OCI-LY7 (cell line): Measurements from ENCODE around the gene FBXO11. TPM values are rescaled to one million over a fixed set of nuclear protein-coding genes. Genes with fewer than 3 reads are reported as not detected.

Experiments used
- BruUV-seq: library from RNA; stranded (reverse); fragments of 400-500 nt; replicated peaks from 2 replicates; lab custom pipeline; 2021; lab: Mats Ljungman, UMichigan
- CTCF ChIA-PET: fragments of 300-600 bp; sonication (Branson Sonifier 250); formaldehyde crosslinking; loops from one replicate; lab custom pipeline; 2022; ENCODE audit warnings: antibody characterized with exemption; ENCODE audit not compliant: unreplicated experiment; lab: Charles Lee
- POLR2A ChIA-PET: fragments of 300-600 bp; sonication (Branson Sonifier 250); formaldehyde crosslinking; loops from one replicate; lab custom pipeline; 2022; ENCODE audit warnings: antibody characterized with exemption; lab: Charles Lee
- DNase-seq: peaks from one replicate; pipeline ENCODE4 v3.0.0-alpha.2; 2015; ENCODE audit warnings: low spot score
- H2AFZ ChIP-seq: fragments of 200-600 bp; sonication (generic), shearing (Covaris generic); 2 replicates; pipeline ENCODE4 v1.6.1; 2014; ENCODE audit warnings: mild to moderate bottlenecking, antibody characterized with exemption, low read length, moderate library complexity
- H3K27ac ChIP-seq: fragments of 200-600 bp; sonication (generic); 2 replicates; pipeline ENCODE4 v1.5.1; 2014; ENCODE audit warnings: mixed run types, low read depth, mild to moderate bottlenecking, moderate library complexity, low read length, inconsistent platforms; ENCODE audit not compliant: poor library complexity, severe bottlenecking
- H3K36me3 ChIP-seq: fragments of 200-600 bp; sonication (generic); 2 replicates; pipeline ENCODE4 v1.6.1; 2014; ENCODE audit warnings: mild to moderate bottlenecking, antibody characterized with exemption, low read length, moderate library complexity, mixed read lengths; ENCODE audit not compliant: insufficient read depth
- H3K4me1 ChIP-seq: fragments of 200-600 bp; sonication (generic); 2 replicates; pipeline ENCODE4 v1.5.1; 2014; ENCODE audit warnings: mild to moderate bottlenecking, low read length; ENCODE audit not compliant: insufficient read depth, poor library complexity, severe bottlenecking
- H3K4me2 ChIP-seq: fragments of 200-600 bp; sonication (generic); 2 replicates; pipeline ENCODE4 v1.6.1; 2014; ENCODE audit warnings: mild to moderate bottlenecking, low read length
- H3K4me3 ChIP-seq: fragments of 200-600 bp; sonication (generic); 2 replicates; pipeline ENCODE4 v1.5.1; 2014; ENCODE audit warnings: mild to moderate bottlenecking, low read depth, low read length; ENCODE audit not compliant: poor library complexity, severe bottlenecking
- H3K79me2 ChIP-seq: fragments of 200-600 bp; sonication (generic); 2 replicates; pipeline ENCODE4 v1.6.1; 2016; ENCODE audit warnings: low read depth, mild to moderate bottlenecking, low read length, moderate library complexity, mixed read lengths; ENCODE audit not compliant: insufficient read depth
- H3K9me2 ChIP-seq: fragments of 200-600 bp; sonication (generic); 2 replicates; pipeline ENCODE4 v1.6.1; 2016; ENCODE audit warnings: mild to moderate bottlenecking, low read length, mixed read lengths; ENCODE audit not compliant: insufficient read depth
- H3K9me3 ChIP-seq: fragments of 200-600 bp; sonication (generic); 2 replicates; pipeline ENCODE4 v1.6.1; 2014; ENCODE audit warnings: mild to moderate bottlenecking, mixed run types, low read length, mixed read lengths
- H4K20me1 ChIP-seq: fragments of 200-600 bp; sonication (generic); 2 replicates; pipeline ENCODE4 v1.6.1; 2014; ENCODE audit warnings: mild to moderate bottlenecking, antibody characterized with exemption, low read length, moderate library complexity, mixed read lengths; ENCODE audit not compliant: insufficient read depth
- CTCF ChIP-seq: fragments of 200-600 bp; sonication (generic); conservative IDR thresholded peaks from 2 replicates; pipeline ENCODE4 v1.5.1; 2014; ENCODE audit warnings: mild to moderate bottlenecking, antibody characterized with exemption, low read length, moderate library complexity, mixed read lengths
- EZH2phosphoT487 ChIP-seq: fragments of 200-600 bp; sonication (generic); IDR thresholded peaks from 2 replicates; pipeline ENCODE4 v1.6.1; 2018; ENCODE audit warnings: low read depth, borderline replicate concordance, mild to moderate bottlenecking, mixed run types, antibody characterized with exemption, low read length, moderate library complexity, mixed read lengths
- intact Hi-C: fragments of 100-400 bp; cut with micrococcal nuclease; formaldehyde crosslinking; loops from one replicate; pipeline ENCODE4 v1.10.0; 2022; ENCODE audit not compliant: unreplicated experiment
- total RNA-seq, 2 experiments: library from RNA; depleted of rRNA in 1 of 2; stranded (reverse); fragments of >200 nt in 1 of 2; shearing (Covaris generic) in 1 of 2; gene quantifications; 2 replicates each; pipeline ENCODE4 v1.2.3, GENCODE V29; 2014 to 2022

Gene FBXO11
- total RNA-seq, 2 experiments from 2014 or later, result 31.9 to 73.2 TPM

GRCh38 chr2:47810850-47811249 is 95.4 kb downstream of the FBXO11 start:
- Histone ChIP-seq H4K20me1 (peaks cover 21% of the 10 kb centered on the region; the same call in 1 of the 2 replicates), H2AFZ (no peak overlapping the region), H3K9me3 (no peaks in the 10 kb centered on the region), H3K27ac (no peak overlapping the region), H3K79me2 (peaks cover 5% of the 10 kb centered on the region; the same call in 1 of the 2 replicates), H3K36me3 (peaks cover 94% of the 10 kb centered on the region), H3K4me1 (peaks cover 3% of the 10 kb centered on the region), H3K4me2 (no peak overlapping the region), H3K9me2 (no peaks in the 10 kb centered on the region), H3K4me3 (no peak overlapping the region)
- no TSS peak for BruUV-seq
- intact Hi-C loops, result loop anchor here (5.0 kb wide), 2 partner anchors 291 to 474 kb away; no protein-coding TSS in a partner anchor
- ChIA-PET POLR2A (interaction anchor here (0.5 kb wide), 1 partner anchor 1244 kb away, joined by 3 read pairs; no protein-coding TSS in a partner anchor), CTCF (no interaction called here)
- TF ChIP-seq CTCF, result no peak
- no peak for TF ChIP-seq EZH2phosphoT487
- DNase-seq, result no peak

DNA sequence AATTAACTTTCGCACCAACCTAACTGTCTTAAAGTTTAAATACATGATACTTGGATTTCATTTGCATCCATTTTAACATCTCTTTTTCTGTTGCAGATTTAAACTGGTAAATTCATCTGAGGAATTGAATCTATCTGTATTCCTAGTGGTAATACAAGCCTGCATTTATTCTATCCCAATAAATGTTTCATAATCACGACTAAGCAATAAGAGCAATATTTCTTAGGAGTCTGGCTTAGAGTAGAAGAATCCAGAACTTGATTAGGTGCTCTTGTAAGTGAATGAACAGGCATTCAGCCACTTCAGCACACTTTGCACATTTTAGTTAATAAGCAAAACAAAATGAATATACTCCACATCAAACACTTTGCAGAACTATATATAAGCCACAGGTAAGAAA is 96.4 kb downstream of the FBXO11 start:
- BruUV-seq, result no TSS peak
- Histone ChIP-seq H3K4me3 (no peak overlapping the region), H3K36me3 (peaks cover 94% of the 10 kb centered on the region), H3K9me3 (no peaks in the 10 kb centered on the region), H3K4me2 (no peak overlapping the region), H3K9me2 (no peaks in the 10 kb centered on the region), H3K4me1 (no peaks in the 10 kb centered on the region), H3K79me2 (peaks cover 5% of the 10 kb centered on the region; the same call in 1 of the 2 replicates), H4K20me1 (peaks cover 23% of the 10 kb centered on the region; the same call in 1 of the 2 replicates), H3K27ac (peak overlapping the region; percentile 14), H2AFZ (no peak overlapping the region)
- POLR2A ChIA-PET, result no interaction called here
- DNase-seq, result no peak
- no peak for TF ChIP-seq EZH2phosphoT487
- no peak for TF ChIP-seq CTCF
- intact Hi-C loops, result loop anchor here (5.0 kb wide), 2 partner anchors 292 to 473 kb away; no protein-coding TSS in a partner anchor
- CTCF ChIA-PET, result no interaction called here

DNA sequence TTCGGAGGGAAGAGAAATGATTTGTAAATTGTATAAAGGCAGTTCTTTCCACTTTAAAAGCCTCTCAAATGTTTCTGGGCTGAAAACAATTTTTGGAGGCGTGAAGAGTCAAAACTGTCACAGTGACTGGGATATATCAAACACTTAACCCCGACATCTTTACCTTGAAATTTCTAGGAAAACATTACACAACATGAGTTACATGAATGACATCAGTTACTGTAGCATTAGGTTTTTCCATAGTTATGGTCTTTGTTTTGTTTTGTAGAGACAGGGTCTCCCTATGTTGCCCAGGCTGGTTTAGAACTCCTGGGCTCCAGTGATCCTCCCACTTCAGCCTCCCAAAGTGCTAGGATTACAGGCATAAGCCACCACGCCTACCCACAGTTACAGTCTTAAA is 97.7 kb downstream of the FBXO11 start:
- BruUV-seq, result no TSS peak
- POLR2A ChIA-PET, result interaction anchor here (0.6 kb wide), 1 partner anchor 167 kb away, joined by 3 read pairs; no protein-coding TSS in a partner anchor
- Histone ChIP-seq H3K27ac (no peak overlapping the region), H3K36me3 (peaks cover 98% of the 10 kb centered on the region), H3K79me2 (peaks cover 14% of the 10 kb centered on the region; the same call in 1 of the 2 replicates), H3K9me3 (peaks cover under 1% of the 10 kb centered on the region; the same call in 1 of the 2 replicates), H3K4me2 (no peak overlapping the region), H3K4me3 (no peak overlapping the region), H3K9me2 (no peaks in the 10 kb centered on the region), H4K20me1 (peaks cover 29% of the 10 kb centered on the region; the same call in 1 of the 2 replicates), H2AFZ (no peak overlapping the region), H3K4me1 (peaks cover 5% of the 10 kb centered on the region)
- no peak for TF ChIP-seq CTCF
- no peak for DNase-seq
- CTCF ChIA-PET, result no interaction called here
- intact Hi-C loops, result no loop called here
